HepG2 (cell line): ENCODE measurements around the gene TBL3. TPM values are rescaled to one million over a fixed set of nuclear protein-coding genes. Genes with fewer than 3 reads are reported as not detected.

Experiments used
- HDAC6 ChIP-seq: fragments of 200-600 bp; sonication (generic); IDR thresholded peaks from 2 replicates; pipeline ENCODE4 v1.7.0; 2017; ENCODE audit warnings: mild to moderate bottlenecking, antibody characterized with exemption, low read length, low read depth
- HNF4G ChIP-seq, 2 experiments: sonication (generic) in 1 of 2; formaldehyde crosslinking in 1 of 2; IDR thresholded peaks; 2 replicates each; pipeline versions ENCODE4 v1.4.0 to v1.6.1; 2011 to 2020; ENCODE audit warnings: borderline replicate concordance in 2 of 2, low read depth in 2 of 2, mild to moderate bottlenecking in 2 of 2, low read length in 1 of 2, missing genetic modification reagents in 1 of 2, moderate library complexity in 1 of 2
- HOXA7 ChIP-seq: sonication (generic); formaldehyde crosslinking; IDR thresholded peaks from 2 replicates; pipeline ENCODE4 v1.8.1; 2022; ENCODE audit warnings: mild to moderate bottlenecking, missing genetic modification reagents, moderate library complexity
- KDM2A ChIP-seq: sonication (generic); formaldehyde crosslinking; IDR thresholded peaks from 2 replicates; pipeline ENCODE4 v1.4.0; 2020; ENCODE audit warnings: low read depth, missing genetic modification reagents, borderline replicate concordance
- KLF11 ChIP-seq: IDR thresholded peaks from 2 replicates; pipeline ENCODE4 v1.6.1; 2016; ENCODE audit warnings: missing compliant biosample characterization
- KLF15 ChIP-seq: sonication (generic); formaldehyde crosslinking; IDR thresholded peaks from 2 replicates; pipeline ENCODE4 v1.8.1; 2023; ENCODE audit warnings: borderline replicate concordance, mild to moderate bottlenecking, inconsistent platforms, missing genetic modification reagents, mixed read lengths
- MXD3 ChIP-seq: IDR thresholded peaks from 2 replicates; pipeline ENCODE4 v1.6.1; 2016; ENCODE audit warnings: mild to moderate bottlenecking, missing biosample characterization, missing genetic modification reagents
- SAFB2 ChIP-seq: sonication (generic); formaldehyde crosslinking; IDR thresholded peaks from 2 replicates; pipeline ENCODE4 v1.5.1; 2020; ENCODE audit warnings: missing genetic modification reagents, low read depth, mild to moderate bottlenecking, borderline replicate concordance
- SIN3A ChIP-seq: IDR thresholded peaks from 2 replicates; pipeline ENCODE4 v1.6.1; 2011; ENCODE audit warnings: low read depth, mild to moderate bottlenecking, control low read depth, low read length, borderline replicate concordance
- SIX1 ChIP-seq: sonication (generic); formaldehyde crosslinking; IDR thresholded peaks from 2 replicates; pipeline ENCODE4 v1.4.0; 2020; ENCODE audit warnings: missing genetic modification reagents, borderline replicate concordance
- THAP11 ChIP-seq: IDR thresholded peaks from 2 replicates; pipeline ENCODE4 v1.6.1; 2016; ENCODE audit warnings: missing biosample characterization, missing genetic modification reagents
- ZBTB20 ChIP-seq: sonication (generic); formaldehyde crosslinking; IDR thresholded peaks from 2 replicates; pipeline ENCODE4 v1.8.1; 2023; ENCODE audit warnings: missing genetic modification reagents, low read depth, mild to moderate bottlenecking, borderline replicate concordance
- ZNF205 ChIP-seq: IDR thresholded peaks from 2 replicates; pipeline ENCODE4 v1.6.1; 2018; ENCODE audit warnings: missing biosample characterization, missing genetic modification reagents
- ZNF460 ChIP-seq: sonication (generic); formaldehyde crosslinking; IDR thresholded peaks from 2 replicates; pipeline ENCODE4 v1.5.1; 2020; ENCODE audit warnings: missing genetic modification reagents, mild to moderate bottlenecking, borderline replicate concordance
- ZNF775 ChIP-seq: sonication (generic); formaldehyde crosslinking; IDR thresholded peaks from 2 replicates; pipeline ENCODE4 v1.4.0; 2020; ENCODE audit warnings: missing genetic modification reagents, mild to moderate bottlenecking, moderate library complexity, borderline replicate concordance
- ZNF776 ChIP-seq: sonication (generic); formaldehyde crosslinking; IDR thresholded peaks from 2 replicates; pipeline ENCODE4 v1.4.0; 2020; ENCODE audit warnings: mild to moderate bottlenecking, missing genetic modification reagents
- polyA plus RNA-seq, 8 experiments: library from polyadenylated mRNA; depleted of rRNA in 3 of 8; stranded (reverse) in 7 of 8; unstranded in 1 of 8; fragments of >200 nt; fragmentation: Illumina TruSeq in 4 of 8; extraction: Trizol in 4 of 8; gene quantifications; 2 replicates each; pipeline versions ENCODE4 v1.2.1 to v1.2.3, GENCODE V29; 2011 to 2016; ENCODE audit warnings: low read depth in 4 of 8, missing spikeins in 1 of 8, mixed read lengths in 1 of 8; ENCODE audit not compliant: insufficient read depth in 1 of 8
- total RNA-seq, 5 experiments: library from RNA; depleted of rRNA; stranded (reverse); fragments of >200 nt; fragmentation: Illumina TruSeq; extraction: Trizol; gene quantifications; 2 replicates each; pipeline ENCODE4 v1.2.3, GENCODE V29; 2016; ENCODE audit warnings: low read depth in 1 of 5
- TF ChIP-seq, protein P1 (sequence below): sonication (generic); formaldehyde crosslinking; IDR thresholded peaks from 2 replicates; pipeline ENCODE4 v1.4.0; 2020; ENCODE audit warnings: missing genetic modification reagents

Gene TBL3
- total and polyA plus RNA-seq, 2 of the 13 experiments (the other 11 are each of a cell fraction or from before 2014, with no cell fraction given), result 16.8 to 38.0 TPM

GRCh38 chr16:1964506-1965395 lies 7.1 kb upstream of the TBL3 start, which contains the start of gene RPS2 (continued):
- TF ChIP-seq ZNF776 (CRISPR knock-in tag) (peak; percentile 60; the same call in 1 of the 2 replicates), SAFB2 (no peak; the same call in 1 of the 2 replicates), KDM2A (CRISPR knock-in tag) (peak; percentile 82), THAP11 (CRISPR knock-in tag) (peak; percentile 92), ZBTB20 (CRISPR knock-in tag) (peak; percentile 61; the same call in 1 of the 2 replicates), MXD3 (CRISPR knock-in tag) (peak; percentile 85), SIX1 (CRISPR knock-in tag) (no peak), KLF11 (CRISPR knock-in tag) (no peak; the same call in 1 of the 2 replicates), ZNF205 (CRISPR knock-in tag) (peak; percentile 62; the same call in 1 of the 2 replicates), HNF4G (IDR thresholded peaks at IDR 0.05; ENCODE audit: borderline replicate concordance, low read depth, low read length) (no peak), HNF4G (CRISPR knock-in tag; IDR thresholded peaks at IDR 0.05; ENCODE audit: borderline replicate concordance, low read depth) (no peak), HOXA7 (CRISPR knock-in tag) (no peak), ZNF460 (CRISPR knock-in tag) (no peak; the same call in 1 of the 2 replicates), SIN3A (peak; percentile 90; the same call in 1 of the 2 replicates), HDAC6 (no peak), KLF15 (CRISPR knock-in tag) (no peak), ZNF775 (CRISPR knock-in tag) (no peak)
- TF ChIP-seq, protein P1, sequence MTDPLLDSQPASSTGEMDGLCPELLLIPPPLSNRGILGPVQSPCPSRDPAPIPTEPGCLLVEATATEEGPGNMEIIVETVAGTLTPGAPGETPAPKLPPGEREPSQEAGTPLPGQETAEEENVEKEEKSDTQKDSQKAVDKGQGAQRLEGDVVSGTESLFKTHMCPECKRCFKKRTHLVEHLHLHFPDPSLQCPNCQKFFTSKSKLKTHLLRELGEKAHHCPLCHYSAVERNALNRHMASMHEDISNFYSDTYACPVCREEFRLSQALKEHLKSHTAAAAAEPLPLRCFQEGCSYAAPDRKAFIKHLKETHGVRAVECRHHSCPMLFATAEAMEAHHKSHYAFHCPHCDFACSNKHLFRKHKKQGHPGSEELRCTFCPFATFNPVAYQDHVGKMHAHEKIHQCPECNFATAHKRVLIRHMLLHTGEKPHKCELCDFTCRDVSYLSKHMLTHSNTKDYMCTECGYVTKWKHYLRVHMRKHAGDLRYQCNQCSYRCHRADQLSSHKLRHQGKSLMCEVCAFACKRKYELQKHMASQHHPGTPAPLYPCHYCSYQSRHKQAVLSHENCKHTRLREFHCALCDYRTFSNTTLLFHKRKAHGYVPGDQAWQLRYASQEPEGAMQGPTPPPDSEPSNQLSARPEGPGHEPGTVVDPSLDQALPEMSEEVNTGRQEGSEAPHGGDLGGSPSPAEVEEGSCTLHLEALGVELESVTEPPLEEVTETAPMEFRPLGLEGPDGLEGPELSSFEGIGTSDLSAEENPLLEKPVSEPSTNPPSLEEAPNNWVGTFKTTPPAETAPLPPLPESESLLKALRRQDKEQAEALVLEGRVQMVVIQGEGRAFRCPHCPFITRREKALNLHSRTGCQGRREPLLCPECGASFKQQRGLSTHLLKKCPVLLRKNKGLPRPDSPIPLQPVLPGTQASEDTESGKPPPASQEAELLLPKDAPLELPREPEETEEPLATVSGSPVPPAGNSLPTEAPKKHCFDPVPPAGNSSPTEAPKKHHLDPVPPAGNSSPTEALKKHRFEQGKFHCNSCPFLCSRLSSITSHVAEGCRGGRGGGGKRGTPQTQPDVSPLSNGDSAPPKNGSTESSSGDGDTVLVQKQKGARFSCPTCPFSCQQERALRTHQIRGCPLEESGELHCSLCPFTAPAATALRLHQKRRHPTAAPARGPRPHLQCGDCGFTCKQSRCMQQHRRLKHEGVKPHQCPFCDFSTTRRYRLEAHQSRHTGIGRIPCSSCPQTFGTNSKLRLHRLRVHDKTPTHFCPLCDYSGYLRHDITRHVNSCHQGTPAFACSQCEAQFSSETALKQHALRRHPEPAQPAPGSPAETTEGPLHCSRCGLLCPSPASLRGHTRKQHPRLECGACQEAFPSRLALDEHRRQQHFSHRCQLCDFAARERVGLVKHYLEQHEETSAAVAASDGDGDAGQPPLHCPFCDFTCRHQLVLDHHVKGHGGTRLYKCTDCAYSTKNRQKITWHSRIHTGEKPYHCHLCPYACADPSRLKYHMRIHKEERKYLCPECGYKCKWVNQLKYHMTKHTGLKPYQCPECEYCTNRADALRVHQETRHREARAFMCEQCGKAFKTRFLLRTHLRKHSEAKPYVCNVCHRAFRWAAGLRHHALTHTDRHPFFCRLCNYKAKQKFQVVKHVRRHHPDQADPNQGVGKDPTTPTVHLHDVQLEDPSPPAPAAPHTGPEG (CRISPR knock-in tag), result peak; percentile 78; the same call in 1 of the 2 replicates
